GM19324 (cell line): Measurements from ENCODE around the gene SLC25A5.
"Not testable (repeated sequence)": the region's sequence is repeated elsewhere in the genome, so short reads cannot be mapped to it uniquely, and the experiment has no call there.

Source experiments
- ATAC-seq: cut with Tn5 transposase; IDR thresholded peaks from one replicate; pipeline ENCODE4 v1.9.1; 2021; ENCODE audit warnings: mild to moderate bottlenecking, moderate library complexity; ENCODE audit not compliant: unreplicated experiment, low FRiP score

Gene SLC25A5

DNA sequence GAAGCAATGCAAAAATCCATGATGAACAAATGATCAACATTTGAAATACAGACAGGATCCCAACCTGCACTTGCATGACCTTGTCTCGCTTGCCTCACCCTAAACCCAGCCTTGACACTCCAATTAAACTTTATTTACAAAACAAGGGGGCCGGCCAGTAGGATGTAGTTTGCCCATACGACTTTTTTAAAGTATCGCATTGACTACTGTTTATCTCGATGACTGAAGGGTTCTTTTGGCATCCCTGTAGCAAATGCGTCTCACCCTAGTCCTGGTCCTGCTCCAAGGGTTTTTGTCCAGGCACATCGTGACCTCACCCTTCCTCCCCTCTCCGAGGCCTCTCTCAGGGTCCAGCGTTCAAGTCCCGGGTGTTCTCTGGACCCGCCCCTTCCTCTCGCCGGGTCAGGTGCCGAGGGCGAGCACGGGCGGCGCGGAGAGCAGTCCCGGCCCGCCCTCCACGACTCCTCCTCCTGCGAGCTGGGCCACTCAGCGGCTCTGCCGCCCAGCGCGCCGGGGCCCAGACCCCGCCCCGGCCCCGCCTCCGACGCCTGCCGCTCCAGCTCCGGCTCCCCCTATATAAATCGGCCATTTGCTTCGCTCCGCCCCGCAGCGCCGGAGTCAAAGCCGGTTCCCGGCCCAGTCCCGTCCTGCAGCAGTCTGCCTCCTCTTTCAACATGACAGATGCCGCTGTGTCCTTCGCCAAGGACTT, at the start of gene SLC25A5:
Gene SLC25A5, plus strand, starts transcription at position 603 of the 709 bp plus-strand sequence. Its CDS starts 72 bp downstream, at position 675.
- ATAC-seq = peak; percentile 90

DNA sequence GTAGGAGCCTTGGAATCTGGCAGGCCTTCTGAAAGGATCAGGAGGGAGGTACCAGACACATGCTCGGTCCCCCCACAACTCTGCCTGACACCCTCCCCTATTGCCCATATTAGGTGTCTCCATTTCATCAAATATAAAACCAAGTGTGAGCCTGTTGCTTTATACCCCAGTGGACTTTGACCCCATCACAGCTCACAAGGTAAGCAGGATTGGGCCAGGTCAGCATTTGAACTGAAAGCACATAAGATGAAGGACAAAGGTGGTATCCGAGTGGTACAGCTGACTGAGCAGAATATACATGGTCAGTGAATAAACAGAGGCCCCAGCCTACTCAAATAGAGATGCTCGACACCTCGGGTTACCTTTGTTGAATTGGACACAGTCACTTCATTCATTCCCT, 49.1 kb upstream of the SLC25A5 start:
- ATAC-seq = no peak

DNA sequence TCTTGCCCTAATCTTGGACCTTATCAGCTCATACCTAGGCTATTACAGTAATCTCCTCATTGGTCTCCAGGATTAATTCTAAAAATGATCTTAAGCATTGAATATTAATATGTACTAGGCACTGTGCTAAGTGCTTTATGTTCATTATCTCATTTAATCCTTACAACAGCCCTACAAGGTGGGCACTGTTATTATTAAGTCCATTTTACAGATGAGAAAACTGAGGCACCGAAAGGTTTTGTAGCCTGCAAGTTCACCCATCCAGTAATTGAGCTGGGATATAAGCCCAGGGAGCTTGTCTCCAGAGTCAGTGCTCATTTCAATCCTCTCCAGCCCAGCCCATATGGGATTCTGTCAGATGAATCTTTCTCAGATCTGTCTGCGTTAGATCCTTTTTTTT, 48.3 kb upstream of the SLC25A5 start:
- ATAC-seq = no peak

DNA sequence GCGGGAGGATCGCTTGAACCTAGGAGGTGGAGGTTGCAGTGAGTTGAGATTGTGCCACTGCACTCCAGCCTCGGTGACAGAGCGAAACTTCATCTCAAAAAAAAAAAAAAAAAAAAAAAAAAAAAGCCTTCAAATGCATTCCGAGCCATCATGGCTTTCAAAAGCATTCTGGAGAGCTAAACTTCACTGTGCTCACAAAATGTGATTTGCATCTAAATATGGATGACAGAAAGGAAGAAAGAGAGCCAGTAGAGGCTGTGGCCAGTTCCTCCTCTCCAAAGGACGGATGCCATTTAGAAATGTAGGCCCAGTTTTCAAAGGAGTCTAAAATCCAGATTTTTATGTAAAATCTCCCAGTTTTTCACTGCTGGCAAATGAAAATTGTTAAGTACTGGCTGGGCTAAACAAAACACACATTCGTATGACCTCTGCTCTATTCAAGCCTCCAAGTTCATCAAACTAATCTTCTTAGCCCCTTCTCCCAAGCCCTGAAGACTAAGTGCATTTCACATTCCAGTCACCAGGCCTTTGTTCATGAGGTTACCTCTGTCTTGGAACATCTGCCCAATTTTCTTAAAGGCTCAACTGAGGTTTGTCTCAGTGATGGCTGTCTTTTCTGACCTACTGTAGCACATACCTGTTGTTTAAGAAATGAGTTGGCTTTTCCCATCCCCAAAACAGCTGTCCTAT, 47.1 kb upstream of the SLC25A5 start:
- no peak for ATAC-seq

DNA sequence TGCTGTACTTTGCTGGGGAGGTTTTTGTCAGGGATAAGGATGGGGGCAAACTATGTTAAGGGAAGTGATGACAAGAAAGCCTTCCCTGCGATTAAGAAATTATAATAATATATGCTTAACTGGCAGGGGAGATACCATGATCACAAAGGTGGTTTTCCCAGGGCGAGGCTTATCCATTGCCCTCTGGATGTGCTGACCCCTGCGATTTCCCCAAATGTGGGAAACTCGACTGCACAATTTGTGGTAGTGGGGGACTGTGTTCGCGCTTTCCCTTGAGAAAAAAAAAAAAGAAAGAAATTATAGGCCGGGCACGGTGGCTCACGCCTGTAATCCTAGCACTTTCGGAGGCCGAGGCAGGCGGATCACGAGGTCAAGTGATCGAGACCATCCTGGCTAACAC, 44.6 kb upstream of the SLC25A5 start:
- no peak for ATAC-seq

DNA sequence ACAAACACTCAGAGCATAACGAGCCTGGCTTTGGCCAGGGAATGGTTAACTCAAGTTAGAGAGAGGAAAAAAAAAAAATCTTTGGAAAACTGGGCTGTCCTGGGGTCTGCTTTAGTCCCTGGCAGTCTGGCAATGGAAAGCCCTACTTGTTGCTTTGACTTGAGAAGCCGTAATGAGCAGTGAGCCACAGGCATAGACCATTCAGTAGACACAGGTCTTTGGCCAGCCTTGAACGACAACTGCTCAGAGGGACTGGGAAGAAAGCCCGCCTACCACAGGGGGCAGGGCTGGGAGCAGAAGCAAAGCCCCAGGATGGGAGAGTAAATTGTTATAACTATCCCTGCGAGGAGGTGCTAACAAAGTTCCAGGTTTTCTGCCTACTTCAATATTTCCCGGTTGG, 43.2 kb upstream of the SLC25A5 start:
- ATAC-seq = no peak

DNA sequence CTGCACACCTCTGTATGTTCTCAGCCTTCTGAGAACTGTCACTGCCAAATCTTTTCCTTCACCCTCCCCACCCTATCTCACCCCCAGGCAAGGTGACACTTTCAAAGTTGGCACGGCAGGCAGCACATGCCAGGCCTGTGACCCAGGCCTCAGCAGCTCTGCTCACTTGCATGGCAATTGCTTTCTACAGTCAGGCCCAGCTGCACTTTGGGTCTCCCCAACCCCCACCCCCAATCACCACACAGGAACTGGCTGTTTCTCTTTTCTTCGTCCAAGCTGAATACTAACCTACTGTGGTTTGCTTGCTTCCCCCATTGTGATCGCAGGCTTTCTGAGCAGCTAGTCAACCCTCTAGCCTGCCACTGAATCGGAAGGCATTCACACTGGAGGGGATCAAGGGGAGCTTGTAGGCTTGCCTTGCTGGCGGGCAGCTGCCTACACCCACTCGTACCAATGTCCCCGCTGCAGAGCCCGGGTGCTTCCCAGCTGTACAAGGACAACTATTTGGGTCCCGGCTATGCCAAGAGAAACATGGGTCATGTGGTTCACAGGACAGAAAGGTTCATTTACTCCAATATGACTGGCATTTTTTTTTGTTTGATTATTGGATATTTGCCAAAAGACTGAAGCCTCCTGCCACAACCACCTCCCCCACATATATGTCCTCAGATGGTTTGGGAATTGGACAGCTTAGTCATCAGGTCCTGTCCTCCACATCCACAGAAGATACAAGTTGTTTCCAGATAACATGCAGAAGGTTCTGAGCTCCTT, 41.0 kb upstream of the SLC25A5 start:
- peak; percentile 61 for ATAC-seq

DNA sequence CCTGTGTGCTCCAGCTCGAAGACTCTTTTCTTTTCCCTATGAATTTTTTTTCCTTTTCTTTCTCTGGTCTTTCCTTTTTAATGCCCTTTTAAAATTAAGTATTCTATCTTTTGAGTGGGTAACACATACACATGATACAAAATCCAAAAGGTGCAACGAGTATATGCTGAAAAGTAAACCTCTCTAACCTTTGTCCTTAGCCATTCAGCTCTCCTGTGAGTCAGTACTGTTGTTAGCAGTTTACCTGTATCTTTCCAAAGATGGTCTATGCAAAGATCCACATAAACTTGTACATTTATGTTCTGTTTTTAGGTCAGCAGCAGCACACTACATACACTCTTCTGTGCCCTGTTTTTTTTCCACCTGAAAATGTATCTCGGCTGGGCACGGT, 40.5 kb upstream of the SLC25A5 start:
- no peak for ATAC-seq

DNA sequence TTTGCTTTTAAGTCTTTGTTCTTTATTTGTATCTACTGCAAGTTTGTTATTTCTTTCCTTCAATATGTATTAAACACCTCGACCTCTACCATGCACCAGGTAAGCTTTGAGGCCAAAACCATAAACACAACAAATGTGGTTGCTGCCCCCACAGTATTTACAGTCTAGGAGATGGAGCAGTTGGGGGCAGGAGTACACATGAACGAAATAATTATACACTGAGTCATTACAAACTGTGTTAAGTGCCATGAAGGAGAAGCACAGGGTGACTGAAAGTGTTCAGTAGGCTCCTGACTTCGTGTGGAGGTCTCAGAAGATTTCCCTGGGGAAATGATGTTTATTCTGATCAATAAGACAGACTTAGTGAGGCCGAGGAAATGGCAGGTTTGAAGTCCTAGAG, 38.8 kb upstream of the SLC25A5 start:
- ATAC-seq = no peak

DNA sequence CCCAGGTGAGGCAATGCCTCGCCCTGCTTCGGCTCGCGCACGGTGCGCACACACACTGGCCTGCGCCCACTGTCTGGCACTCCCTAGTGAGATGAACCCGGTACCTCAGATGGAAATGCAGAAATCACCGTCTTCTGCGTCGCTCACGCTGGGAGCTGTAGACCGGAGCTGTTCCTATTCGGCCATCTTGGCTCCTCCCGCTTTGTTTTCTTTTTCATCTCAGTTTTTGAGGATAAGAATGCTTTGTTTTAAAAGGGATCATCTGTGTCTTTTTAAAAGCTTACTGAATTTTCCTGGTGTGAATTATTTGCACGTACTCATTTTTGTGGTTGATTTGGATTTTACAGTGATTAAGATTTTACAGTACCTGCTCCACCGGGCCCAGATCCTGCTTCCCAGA, 26.9 kb upstream of the SLC25A5 start:
- not testable (repeated sequence) for ATAC-seq

DNA sequence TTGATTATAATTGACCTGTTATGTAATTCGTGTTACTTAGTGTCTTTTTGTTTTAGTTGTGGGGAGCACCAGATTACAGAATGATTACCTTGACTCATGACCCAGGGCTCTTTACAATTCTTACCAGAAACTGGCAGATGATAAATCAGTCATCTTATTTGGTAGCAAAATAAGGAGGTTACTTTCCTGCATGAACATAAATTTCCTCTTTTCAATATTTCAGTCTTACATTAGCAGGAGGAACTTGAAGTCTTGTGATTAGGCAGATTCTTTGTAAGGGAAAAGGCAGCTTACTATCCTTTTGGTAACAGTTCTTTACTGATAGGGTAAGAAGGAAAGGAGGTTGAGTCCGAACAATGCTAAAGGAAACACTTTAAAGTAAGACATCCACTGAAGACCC, 26.0 kb upstream of the SLC25A5 start:
- ATAC-seq = no peak

DNA sequence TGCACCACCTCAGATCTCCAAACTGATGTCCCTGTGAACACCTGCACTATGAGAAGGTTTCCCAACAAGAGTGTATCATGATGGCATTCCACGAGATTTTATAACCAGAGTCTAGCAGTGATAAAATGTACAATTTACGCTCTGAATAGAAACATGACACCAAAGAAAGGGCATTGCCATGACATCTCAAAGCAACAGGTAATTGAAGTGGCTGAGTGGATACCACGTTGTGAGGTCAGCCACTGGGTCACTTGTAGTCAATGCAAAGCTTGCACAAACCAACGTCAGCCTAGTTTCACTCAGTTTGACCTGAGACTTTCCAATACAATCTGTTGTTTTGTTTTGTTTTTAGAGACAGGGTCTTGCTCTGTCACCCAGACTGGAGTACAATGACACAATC, 15.0 kb upstream of the SLC25A5 start:
- ATAC-seq = no peak

DNA sequence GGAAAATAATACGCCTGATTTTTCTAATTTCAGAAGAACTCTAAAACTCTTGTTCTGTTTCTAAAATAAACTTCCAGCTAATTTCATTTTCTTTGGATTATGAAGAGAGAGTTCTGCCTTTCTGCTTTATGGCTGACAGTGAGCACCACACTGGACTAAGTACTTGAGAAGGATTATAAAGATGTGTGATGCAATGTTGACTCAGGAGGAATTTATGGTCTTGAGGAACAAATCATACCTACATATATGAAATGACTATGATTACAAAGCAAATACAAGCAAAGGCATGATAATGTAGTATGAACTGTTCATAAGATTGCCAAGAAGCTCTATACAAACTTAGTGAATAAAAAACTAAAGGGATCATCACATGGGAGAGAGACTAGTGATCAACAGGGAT, 13.0 kb upstream of the SLC25A5 start:
- ATAC-seq = no peak

DNA sequence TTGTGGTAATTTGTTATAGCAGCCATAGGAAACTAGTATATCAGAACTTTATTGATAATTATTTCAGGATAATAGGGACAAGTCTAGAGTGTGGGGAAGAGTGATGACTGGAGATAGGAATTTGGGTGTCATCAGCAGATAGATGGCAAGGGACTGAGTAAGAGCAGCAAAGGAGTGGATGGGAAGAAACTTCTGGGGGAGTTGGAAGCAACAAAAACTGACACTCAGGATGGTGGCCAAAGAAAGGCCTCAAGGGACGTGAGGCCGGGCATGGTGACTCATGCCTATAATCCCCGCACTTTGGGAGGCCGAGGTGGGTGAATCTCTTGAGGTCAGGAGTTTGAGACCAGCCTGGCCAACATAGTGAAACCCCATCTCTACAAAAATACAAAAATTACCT, 9.1 kb upstream of the SLC25A5 start:
- ATAC-seq = no peak

DNA sequence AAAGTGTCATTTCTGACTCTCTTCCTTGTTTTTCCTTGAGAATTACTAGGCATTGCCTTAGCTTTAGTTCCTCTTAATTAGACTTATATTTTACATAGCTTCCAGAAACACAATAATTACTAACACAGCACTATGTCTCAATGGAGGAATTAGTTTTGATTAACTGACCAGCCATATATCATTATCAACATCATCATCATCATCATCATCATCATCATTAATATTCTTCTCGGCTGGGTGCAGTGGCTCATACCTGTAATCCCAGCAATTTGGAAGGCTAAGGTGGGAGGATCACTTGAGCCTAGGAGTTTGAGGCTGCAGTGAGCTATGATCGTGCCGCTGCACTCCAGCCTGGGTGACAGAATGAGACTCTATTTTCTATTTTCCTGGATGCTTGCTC, 2.7 kb upstream of the SLC25A5 start:
- no peak for ATAC-seq

DNA sequence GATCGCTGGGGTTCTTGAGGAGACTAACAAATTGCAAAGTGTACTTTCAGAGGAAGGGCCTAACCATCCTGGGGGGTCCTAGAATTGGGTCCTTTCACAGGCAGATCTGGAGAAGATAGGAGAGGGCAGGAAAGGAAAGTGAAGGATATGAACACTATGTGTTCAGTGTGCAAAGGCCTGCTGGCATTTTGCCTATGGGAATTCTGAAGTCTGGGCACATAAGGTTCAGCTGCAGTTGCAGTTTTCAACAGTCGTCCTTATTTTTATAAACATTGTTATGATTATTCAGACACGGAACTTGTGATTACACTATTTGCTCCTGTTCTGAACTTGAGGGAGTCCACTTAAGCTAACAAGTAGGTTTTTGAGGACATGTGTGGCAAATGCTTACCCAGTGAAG, 1.3 kb upstream of the SLC25A5 start:
- ATAC-seq = no peak

DNA sequence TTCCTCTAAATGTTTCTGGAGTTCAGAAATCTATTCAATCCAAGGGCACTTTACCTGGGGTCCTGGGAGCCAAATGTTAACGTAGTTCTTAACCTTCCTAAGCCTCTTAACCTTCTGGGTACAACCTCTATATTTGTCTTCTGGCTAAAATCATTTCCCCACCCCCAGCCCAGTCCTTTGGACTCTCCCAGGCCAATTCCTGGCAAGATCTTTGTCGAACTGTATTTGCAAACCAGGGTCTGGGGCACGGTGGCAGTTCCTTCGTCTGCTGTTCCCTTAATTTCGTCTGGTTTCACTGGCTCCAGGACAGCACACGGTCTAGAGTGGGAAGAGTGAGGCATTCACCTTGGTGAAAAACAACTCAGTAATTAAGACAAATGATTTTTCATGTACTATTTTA, 811 bp upstream of the SLC25A5 start:
- no peak for ATAC-seq

DNA sequence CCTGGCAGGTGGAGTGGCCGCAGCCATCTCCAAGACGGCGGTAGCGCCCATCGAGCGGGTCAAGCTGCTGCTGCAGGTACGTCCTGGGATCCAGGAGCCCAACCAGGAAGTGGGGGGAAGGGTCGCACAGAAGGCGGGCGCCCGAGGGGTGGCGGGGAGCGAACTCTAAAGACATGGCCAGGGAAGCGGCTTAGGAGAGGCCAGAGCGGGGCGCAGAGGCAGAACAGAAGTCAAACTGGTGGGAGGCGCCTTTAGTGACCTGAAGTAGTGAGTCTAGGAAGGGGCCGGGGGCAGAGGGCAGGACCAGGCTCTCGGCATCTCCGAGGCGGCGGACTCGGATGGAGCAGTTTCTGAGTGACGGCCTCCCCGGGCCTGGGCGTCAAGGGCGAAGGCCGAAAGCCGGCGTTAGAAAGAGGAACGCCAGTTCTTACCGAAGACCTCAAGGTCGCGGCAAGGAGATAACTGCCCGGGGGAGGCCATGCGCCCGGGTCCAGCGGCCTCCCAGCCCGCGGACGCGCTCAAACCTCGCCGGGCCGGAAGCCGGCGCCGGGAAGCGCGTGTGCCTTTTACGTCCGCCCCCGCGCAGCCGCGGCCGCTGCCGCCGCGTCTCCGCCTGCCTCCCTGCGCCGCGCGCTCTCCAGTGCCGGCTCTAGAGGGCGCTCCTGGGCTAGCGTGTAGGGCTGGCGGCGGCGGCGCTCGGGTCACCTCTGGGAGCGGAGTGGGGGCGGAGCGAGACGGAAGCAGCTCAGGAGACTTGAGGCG, 488 bp downstream of the SLC25A5 start:
- peak; percentile 73 for ATAC-seq

DNA sequence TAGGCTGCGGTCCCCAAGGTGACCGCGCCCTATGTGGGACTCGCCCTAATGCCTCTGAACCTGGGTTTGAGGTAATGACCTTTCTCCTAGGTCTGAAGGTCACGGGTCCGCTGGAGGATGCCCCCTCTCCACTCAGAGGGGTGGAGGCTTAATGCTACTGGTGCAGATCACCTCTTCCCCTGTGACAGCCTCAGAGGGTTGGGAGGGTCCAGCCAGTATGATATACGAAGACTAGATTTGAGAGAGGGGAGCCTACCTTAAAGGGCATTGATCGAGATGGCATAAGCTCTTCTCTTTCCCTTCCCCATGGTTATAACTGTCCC, 1.0 kb downstream of the SLC25A5 start:
- ATAC-seq = no peak

DNA sequence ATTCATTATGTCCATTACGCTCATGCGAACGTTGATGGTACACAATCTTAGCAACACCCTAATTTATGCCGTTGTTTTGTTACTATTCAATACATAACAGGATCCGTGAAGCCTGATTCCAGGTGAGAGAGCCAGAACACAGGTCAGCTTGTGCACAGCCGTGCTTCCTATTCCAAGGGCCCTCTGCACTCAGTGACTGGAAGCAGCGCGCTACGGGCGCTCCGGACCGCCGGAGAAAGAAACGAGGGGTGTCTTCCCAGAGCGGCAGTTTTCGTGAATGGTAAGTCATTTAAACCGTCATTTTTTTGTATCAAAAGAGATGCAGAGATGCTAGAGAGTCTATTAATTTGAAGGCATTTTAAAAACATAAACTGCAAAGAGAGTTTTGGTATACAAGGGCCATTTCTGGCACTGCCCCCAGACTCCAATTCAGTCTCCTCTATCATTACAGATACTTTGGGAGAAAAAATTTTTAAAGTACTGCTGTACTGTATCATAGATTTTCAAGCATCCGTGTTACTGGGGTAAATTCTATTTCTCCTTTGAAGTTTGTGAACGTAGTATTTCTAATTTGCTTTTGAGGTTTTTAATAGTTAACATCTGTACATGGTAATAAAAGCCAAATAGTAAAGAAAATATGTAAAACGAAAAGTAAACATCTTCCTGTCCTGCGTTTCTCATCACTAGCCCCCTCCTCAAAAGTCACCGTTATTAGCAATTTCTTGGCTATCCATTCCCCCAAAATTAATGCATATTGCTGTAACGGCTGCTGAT, 6.6 kb downstream of the SLC25A5 start:
- no peak for ATAC-seq
